Astrocyte of the cerebellum (primary cell): ENCODE measurements around the gene ADGRD2.

ENCODE experiments used
- DNase-seq: peaks from one replicate; pipeline ENCODE4 v3.0.0-alpha.2; 2011; ENCODE audit warnings: low read depth
- H3K4me3 ChIP-seq: 2 replicates; pipeline ENCODE4 v1.5.1; 2011; ENCODE audit warnings: mild to moderate bottlenecking, low read depth, low read length, moderate library complexity
- in situ Hi-C: cut with HindIII; loops from 2 replicates; pipeline ENCODE4 v1.10.0; 2017; ENCODE audit warnings: low sequenced_read_pairs
- TF ChIP-seq, protein P1 (sequence below): IDR thresholded peaks from 2 replicates; pipeline ENCODE4 v1.5.1; 2012; ENCODE audit warnings: low read length, low read depth, moderate library complexity, mild to moderate bottlenecking; ENCODE audit errors: missing control alignments

Gene ADGRD2

DNA sequence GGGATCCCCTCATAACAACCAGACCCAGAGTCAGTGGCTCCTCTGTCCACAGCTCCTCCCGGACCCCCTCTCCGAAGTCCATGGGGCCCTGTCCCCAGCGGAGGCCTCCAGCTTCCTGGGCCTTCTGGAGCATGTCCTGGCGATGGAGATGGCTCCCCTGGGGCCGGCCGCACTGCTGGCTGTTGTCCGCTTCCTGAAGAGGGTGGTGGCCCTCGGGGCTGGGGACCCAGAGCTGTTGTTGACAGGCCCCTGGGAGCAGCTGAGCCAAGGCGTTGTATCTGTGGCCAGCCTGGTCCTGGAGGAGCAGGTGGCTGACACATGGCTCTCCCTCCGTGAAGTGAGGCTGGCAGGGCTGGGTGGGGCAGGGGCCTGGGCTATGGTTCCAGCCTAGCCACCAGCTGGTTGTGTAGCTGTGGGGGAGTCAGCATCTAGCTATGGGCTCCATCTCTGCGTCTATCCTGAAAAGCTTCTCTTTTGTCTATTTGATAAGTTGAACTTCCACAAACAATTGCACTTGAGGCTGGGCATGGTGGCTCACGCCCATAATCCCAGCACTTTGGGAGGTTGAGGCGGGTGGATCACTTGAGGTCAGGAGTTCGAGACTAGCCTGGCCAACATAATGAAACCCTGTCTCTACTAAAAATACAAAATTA, 4.7 kb downstream of the ADGRD2 start:
- no peak overlapping the region for H3K4me3 ChIP-seq
- TF ChIP-seq, protein P1, sequence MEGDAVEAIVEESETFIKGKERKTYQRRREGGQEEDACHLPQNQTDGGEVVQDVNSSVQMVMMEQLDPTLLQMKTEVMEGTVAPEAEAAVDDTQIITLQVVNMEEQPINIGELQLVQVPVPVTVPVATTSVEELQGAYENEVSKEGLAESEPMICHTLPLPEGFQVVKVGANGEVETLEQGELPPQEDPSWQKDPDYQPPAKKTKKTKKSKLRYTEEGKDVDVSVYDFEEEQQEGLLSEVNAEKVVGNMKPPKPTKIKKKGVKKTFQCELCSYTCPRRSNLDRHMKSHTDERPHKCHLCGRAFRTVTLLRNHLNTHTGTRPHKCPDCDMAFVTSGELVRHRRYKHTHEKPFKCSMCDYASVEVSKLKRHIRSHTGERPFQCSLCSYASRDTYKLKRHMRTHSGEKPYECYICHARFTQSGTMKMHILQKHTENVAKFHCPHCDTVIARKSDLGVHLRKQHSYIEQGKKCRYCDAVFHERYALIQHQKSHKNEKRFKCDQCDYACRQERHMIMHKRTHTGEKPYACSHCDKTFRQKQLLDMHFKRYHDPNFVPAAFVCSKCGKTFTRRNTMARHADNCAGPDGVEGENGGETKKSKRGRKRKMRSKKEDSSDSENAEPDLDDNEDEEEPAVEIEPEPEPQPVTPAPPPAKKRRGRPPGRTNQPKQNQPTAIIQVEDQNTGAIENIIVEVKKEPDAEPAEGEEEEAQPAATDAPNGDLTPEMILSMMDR = no peak
- in situ Hi-C loops = loop anchor here (5.0 kb wide), 1 partner anchor 77 kb away; no protein-coding TSS in a partner anchor
- no peak for DNase-seq

DNA sequence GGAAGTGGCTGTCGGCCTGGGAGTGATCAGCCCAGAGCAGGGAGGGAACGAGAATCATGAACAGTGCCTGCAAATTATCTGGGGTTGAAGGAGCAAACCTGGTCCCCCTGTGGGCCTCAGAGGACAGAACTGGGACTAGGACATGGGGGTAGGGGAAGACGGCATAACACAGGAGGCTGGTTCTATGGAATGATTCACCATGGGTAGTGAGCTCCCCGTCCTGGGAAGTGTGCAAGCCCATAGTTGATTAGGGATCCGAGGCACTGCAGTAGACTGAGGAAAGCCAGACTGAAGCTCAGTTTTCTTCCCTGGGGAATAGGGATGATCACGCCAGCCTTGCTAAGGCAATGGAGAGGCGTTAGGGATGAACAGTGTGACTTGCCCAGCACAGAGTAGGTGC, 5.6 kb downstream of the ADGRD2 start:
- in situ Hi-C loops = loop anchor here (5.0 kb wide), 1 partner anchor 76 kb away; no protein-coding TSS in a partner anchor
- no peak overlapping the region for H3K4me3 ChIP-seq
- TF ChIP-seq, protein P1 = no peak
- DNase-seq = no peak

DNA sequence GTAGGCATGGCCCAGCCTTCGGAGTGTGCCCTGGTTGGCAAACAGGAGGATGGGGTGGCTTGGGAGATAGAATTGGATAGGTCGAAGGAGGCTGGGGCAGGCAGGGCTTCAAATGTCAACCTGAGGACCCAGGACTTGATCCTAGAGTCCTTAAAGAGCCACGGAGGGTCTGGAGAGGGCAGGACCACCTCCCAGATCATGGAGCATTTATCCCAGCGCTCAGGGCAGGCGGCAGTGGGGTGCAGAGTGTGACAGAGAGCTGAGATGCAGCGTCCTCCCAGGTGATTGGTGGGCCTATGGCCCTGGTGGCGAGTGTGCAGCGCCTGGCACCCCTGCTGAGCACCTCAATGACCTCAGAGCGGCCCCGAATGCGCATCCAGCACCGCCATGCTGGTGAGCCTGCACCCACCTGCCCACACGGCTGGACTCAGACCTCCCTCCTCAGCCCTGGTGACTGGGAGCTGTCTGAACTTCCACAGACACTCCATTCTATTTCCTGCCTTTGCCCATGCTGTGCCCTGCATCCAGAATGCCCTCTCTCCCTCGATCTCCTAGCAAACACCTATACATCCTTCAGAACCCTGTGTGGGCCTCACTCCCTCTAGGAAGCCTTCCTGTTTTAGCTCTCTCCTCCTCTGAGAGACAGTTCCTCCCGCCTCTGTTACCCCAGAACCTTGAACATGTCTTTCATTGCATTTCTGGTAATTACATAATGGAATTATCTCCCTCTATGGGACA, 6.3 kb downstream of the ADGRD2 start:
- in situ Hi-C loops = loop anchor here (5.0 kb wide), 1 partner anchor 76 kb away; no protein-coding TSS in a partner anchor
- TF ChIP-seq, protein P1 = no peak
- no peak for DNase-seq
- no peak overlapping the region for H3K4me3 ChIP-seq

DNA sequence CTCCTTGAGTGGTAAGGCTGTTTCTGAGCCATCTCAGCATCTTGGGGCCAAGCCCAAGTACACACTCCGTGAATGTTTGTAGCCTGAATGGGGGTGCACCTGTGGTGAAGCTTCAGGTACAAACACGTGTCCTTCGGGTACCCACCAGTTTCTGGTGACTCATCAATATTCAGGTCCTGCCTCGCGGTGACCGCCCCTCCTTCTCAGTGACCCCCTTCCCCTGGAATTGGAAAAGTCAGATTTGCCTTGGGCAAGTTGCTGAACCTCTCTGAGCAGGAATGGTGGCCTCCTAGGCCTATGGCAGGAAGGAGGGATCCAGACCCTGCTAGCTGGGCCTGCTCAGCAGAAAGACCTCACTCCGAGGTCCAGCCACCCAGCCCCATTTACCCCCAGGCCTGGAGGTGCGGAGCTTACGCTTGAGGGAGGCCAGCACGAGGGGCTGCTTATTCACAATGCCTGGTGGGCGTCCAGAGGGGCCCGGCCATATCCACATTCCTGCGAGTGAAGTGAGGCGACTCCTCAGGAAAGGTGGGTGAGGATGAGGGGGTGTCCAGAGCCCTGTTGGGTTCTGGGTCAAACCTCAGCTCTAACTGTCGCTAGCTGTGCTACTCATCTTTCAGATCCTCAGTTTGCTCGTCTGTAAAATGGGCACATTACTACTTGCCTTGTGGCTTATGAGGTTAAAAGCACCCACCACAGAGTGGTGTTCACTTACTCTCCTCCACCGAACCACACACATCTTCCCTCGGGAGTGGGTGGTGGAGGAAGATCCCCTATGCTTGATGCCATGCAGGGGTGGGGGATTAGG, 7.0 kb downstream of the ADGRD2 start:
- in situ Hi-C loops = loop anchor here (5.0 kb wide), 1 partner anchor 75 kb away; no protein-coding TSS in a partner anchor
- TF ChIP-seq, protein P1 = no peak
- H3K4me3 ChIP-seq = no peak overlapping the region
- DNase-seq = no peak

DNA sequence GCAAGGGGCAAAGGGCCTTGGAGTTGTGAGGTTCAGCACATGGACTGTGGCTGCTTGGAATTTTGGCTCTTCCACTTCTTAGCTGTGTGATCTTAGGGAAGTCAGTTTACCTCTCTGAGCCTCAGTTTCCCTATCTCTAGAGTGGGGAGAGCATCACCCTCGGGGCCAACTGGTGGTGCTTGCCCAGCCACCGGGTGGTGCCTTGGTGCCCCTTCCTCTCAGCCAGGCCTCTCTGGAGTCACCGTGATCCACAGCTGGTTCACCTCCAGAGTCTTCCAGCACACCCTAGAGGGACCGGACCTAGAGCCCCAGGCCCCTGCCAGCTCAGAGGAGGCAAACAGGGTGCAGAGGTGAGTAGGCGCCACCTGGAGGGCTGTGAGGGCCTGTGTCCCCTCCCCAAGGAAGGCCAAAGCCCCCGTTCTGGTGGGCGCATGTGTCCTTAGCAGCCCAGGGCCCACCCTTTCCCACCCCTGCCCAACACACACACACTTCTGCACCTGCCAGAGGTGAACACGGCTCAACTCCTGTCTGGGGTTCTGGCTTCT, 7.7 kb downstream of the ADGRD2 start:
- TF ChIP-seq, protein P1 = no peak
- in situ Hi-C loops = loop anchor here (5.0 kb wide), 1 partner anchor 74 kb away; no protein-coding TSS in a partner anchor
- DNase-seq = no peak
- no peak overlapping the region for H3K4me3 ChIP-seq

DNA sequence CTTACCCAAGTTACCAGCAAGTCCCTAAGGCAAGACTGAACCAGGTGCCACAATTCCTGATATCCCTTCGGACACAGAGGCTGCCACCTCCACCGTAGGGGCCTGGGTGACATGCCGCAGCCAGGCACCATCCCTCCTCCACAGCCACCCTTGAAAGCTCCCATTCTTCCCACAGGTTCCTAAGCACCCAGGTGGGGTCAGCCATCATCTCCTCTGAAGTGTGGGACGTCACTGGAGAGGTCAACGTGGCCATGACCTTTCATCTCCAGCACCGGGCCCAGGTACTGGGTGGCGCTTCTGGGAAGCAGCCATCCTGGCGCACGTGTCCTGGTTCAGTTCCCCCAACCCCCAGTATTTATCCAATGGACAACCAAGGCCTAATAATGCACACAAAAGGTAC, 8.2 kb downstream of the ADGRD2 start:
- DNase-seq = no peak
- TF ChIP-seq, protein P1 = no peak
- H3K4me3 ChIP-seq = no peak overlapping the region
- in situ Hi-C loops = loop anchor here (5.0 kb wide), 1 partner anchor 74 kb away; no protein-coding TSS in a partner anchor
